WTC11 (cell line): ENCODE data around the gene HSD11B1L. TPM values are rescaled to one million over a fixed set of nuclear protein-coding genes. Genes with fewer than 3 reads are reported as not detected.

Source experiments
- ATAC-seq: fragments of 200-7000 bp; cut with Tn5 transposase; 2 replicates; pipeline ENCODE4 v1.10.0; 2021; ENCODE audit warnings: mild to moderate bottlenecking, moderate library complexity
- CTCF ChIA-PET: fragments of 300-600 bp; sonication (Branson Sonifier 250); formaldehyde crosslinking; loops from one replicate; lab custom pipeline; 2021; ENCODE audit warnings: antibody characterized with exemption; lab: Charles Lee
- POLR2A ChIA-PET: fragments of 350-600 bp; sonication (Branson Sonifier 250); formaldehyde crosslinking; loops from one replicate; lab custom pipeline; 2021; ENCODE audit warnings: antibody characterized with exemption; lab: Charles Lee
- DNase-seq: peaks from one replicate; pipeline ENCODE4 v3.0.0; 2021; ENCODE audit warnings: low spot score
- H3K27ac Mint-ChIP-seq: 2 replicates; pipeline ENCODE4 v1.8.0; 2021; ENCODE audit warnings: mixed read lengths
- H3K27me3 Mint-ChIP-seq: 2 replicates; pipeline ENCODE4 v1.8.0; 2021; ENCODE audit warnings: low read depth, mild to moderate bottlenecking, moderate library complexity, mixed read lengths
- H3K36me3 Mint-ChIP-seq: 2 replicates; pipeline ENCODE4 v1.8.0; 2021; ENCODE audit warnings: mixed read lengths
- H3K4me1 Mint-ChIP-seq: 2 replicates; pipeline ENCODE4 v1.8.0; 2022; ENCODE audit warnings: mixed read lengths
- H3K4me3 Mint-ChIP-seq: 2 replicates; pipeline ENCODE4 v1.8.0; 2021; ENCODE audit warnings: mild to moderate bottlenecking, moderate library complexity, mixed read lengths
- H3K9me3 Mint-ChIP-seq: 2 replicates; pipeline ENCODE4 v1.8.0; 2021; ENCODE audit warnings: mixed read lengths
- E2F1 ChIP-seq: sonication (generic); formaldehyde crosslinking; IDR thresholded peaks from 2 replicates; pipeline ENCODE4 v1.8.0; 2022; ENCODE audit warnings: mild to moderate bottlenecking, missing genetic modification reagents
- ELF4 ChIP-seq: sonication (generic); formaldehyde crosslinking; IDR thresholded peaks from 2 replicates; pipeline ENCODE4 v1.8.1; 2022; ENCODE audit warnings: low read depth, mild to moderate bottlenecking, moderate library complexity, missing genetic modification reagents
- ERG ChIP-seq: fragments of 250-450 bp; sonication (Bioruptor Pico); IDR thresholded peaks from 2 replicates; pipeline ENCODE4 v1.8.0; 2021; ENCODE audit warnings: mild to moderate bottlenecking
- ESRRA ChIP-seq: sonication (generic); formaldehyde crosslinking; IDR thresholded peaks from 2 replicates; pipeline ENCODE4 v1.8.1; 2022; ENCODE audit warnings: mild to moderate bottlenecking, missing genetic modification reagents, borderline replicate concordance
- FOXP1 ChIP-seq: sonication (generic); formaldehyde crosslinking; IDR thresholded peaks from 2 replicates; pipeline ENCODE4 v1.8.0; 2022; ENCODE audit warnings: missing genetic modification reagents, mild to moderate bottlenecking, moderate library complexity, borderline replicate concordance
- JAZF1 ChIP-seq: fragments of 250-450 bp; sonication (Bioruptor Pico); IDR thresholded peaks from 2 replicates; pipeline ENCODE4 v1.9.0; 2021; ENCODE audit warnings: moderate library complexity, mild to moderate bottlenecking, inconsistent platforms
- KAT7 ChIP-seq: sonication (generic); formaldehyde crosslinking; IDR thresholded peaks from 2 replicates; pipeline ENCODE4 v1.8.1; 2023; ENCODE audit warnings: missing genetic modification reagents, mild to moderate bottlenecking, borderline replicate concordance
- RORB ChIP-seq: fragments of 250-450 bp; sonication (Bioruptor Pico); IDR thresholded peaks from 2 replicates; pipeline ENCODE4 v1.9.0; 2021; ENCODE audit warnings: mild to moderate bottlenecking
- TEAD4 ChIP-seq: sonication (generic); formaldehyde crosslinking; IDR thresholded peaks from 2 replicates; pipeline ENCODE4 v1.8.0; 2022; ENCODE audit warnings: mild to moderate bottlenecking, missing genetic modification reagents
- TP53 ChIP-seq: sonication (generic); formaldehyde crosslinking; IDR thresholded peaks from 2 replicates; pipeline ENCODE4 v1.8.1; 2023; ENCODE audit warnings: mild to moderate bottlenecking, missing genetic modification reagents
- ZNF121 ChIP-seq: sonication (generic); formaldehyde crosslinking; IDR thresholded peaks from 2 replicates; pipeline ENCODE4 v1.8.0; 2023; ENCODE audit warnings: missing genetic modification reagents
- ZNF263 ChIP-seq: sonication (generic); formaldehyde crosslinking; IDR thresholded peaks from 2 replicates; pipeline ENCODE4 v1.8.1; 2022; ENCODE audit warnings: low read depth, mild to moderate bottlenecking, moderate library complexity, missing genetic modification reagents
- total RNA-seq: library from RNA; stranded (reverse); gene quantifications from 3 replicates; pipeline ENCODE4 v1.2.3, GENCODE V29; 2021
- TF ChIP-seq, protein P1 (sequence below): sonication (generic); formaldehyde crosslinking; IDR thresholded peaks from 2 replicates; pipeline ENCODE4 v1.8.0; 2022; ENCODE audit warnings: mild to moderate bottlenecking, missing genetic modification reagents
- TF ChIP-seq, protein P2 (sequence below): sonication (generic); formaldehyde crosslinking; IDR thresholded peaks from 2 replicates; pipeline ENCODE4 v1.8.1; 2023; ENCODE audit warnings: mild to moderate bottlenecking, missing genetic modification reagents, moderate library complexity

Gene HSD11B1L
- total RNA-seq, 1 experiment from 2014 or later, result 11.8 TPM

- Mint-ChIP-seq H3K27me3 (no peaks in the 10 kb centered on the region), H3K4me3 (no peak overlapping the region)
- ATAC-seq, result no peak
- no peak for TF ChIP-seq ZNF121 (CRISPR knock-in tag)
- TF ChIP-seq ESRRA (CRISPR knock-in tag), result 0 out of 2 replicates have a peak, but pooled peaks have one; percentile 23
- TF ChIP-seq, all 79 proteins: peak for 1
- ChIA-PET CTCF (interaction anchor here (1.1 to 1.6 kb wide), 2 partner anchors 9 to 24 kb away, joined by 3 to 9 read pairs; partner anchors contain the start of genes CATSPERD and LONP1), POLR2A (interaction anchor here (0.6 to 0.7 kb wide), 2 partner anchors 97 to 678 kb away, joined by 3 read pairs; no protein-coding TSS in a partner anchor)
- Mint-ChIP-seq H3K9me3 (no peaks in the 10 kb centered on the region), H3K4me1 (0 out of 2 replicates have a peak, but pooled peaks cover 3% of the 10 kb centered on the region), H3K36me3 (peaks cover 51% of the 10 kb centered on the region), H3K27ac (peak overlapping the region; percentile 45; the same call in 1 of the 2 replicates)
- no peak for DNase-seq
Observed at GRCh38 chr19:5696196-5697021, 15.6 kb downstream of the HSD11B1L start.

DNA sequence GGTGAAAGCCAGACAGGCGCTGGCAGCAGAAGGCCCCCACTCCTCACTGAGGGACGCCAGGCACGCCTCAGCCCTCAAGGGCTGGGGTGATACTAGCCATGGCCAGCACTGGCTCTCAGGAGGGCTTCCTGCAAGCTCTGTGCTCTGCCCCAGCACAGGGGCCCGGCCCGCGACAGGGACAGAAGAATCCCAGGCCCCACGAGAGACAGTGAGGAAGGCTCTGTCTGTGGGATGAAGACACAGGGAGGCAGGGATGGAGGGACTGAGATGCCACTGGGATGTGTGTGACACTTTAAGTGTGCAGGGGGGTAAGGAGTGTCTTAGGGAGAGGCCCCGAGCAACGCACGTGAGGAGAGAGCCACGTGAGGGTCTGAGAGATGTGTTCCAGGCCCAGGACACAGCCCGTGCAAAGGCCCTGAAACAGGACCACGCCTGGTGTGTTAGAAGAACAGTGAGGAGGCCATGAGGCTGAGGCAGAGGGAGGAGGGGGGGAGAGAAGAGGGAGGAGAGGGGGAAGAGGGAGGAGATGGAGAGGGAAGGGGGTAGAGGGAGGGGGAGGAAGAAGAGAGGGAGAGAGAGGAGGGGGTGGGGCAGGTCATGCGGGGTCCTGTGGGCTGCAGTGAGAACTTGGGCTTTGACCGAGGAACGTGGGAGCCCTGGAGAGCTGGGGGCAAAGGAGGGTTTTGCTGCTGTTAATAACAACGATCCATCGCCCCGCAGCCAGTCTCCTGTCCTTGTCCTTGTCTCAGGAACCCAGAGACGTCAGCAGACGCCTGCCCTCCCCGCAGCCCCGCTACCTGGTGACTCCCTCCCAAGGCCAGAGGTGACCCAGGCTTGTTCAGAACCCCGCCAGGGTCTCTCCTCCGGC, 16.4 kb downstream of the HSD11B1L start:
- ATAC-seq, result no peak
- Mint-ChIP-seq H3K36me3 (peaks cover 52% of the 10 kb centered on the region), H3K4me1 (0 out of 2 replicates have a peak, but pooled peaks cover 3% of the 10 kb centered on the region), H3K4me3 (no peak overlapping the region), H3K27ac (peak overlapping the region; percentile 32; the same call in 1 of the 2 replicates), H3K9me3 (no peaks in the 10 kb centered on the region), H3K27me3 (no peaks in the 10 kb centered on the region)
- CTCF ChIA-PET, result interaction anchor here (1.9 to 2.1 kb wide), 2 partner anchors 7 to 10 kb away, joined by 7 to 8 read pairs; partner anchors contain the start of gene RPL36
- TF ChIP-seq ERG (CRISPR knock-in tag) (no peak), ZNF121 (CRISPR knock-in tag) (0 out of 2 replicates have a peak, but pooled peaks have one; percentile 27)
- TF ChIP-seq, protein P1, sequence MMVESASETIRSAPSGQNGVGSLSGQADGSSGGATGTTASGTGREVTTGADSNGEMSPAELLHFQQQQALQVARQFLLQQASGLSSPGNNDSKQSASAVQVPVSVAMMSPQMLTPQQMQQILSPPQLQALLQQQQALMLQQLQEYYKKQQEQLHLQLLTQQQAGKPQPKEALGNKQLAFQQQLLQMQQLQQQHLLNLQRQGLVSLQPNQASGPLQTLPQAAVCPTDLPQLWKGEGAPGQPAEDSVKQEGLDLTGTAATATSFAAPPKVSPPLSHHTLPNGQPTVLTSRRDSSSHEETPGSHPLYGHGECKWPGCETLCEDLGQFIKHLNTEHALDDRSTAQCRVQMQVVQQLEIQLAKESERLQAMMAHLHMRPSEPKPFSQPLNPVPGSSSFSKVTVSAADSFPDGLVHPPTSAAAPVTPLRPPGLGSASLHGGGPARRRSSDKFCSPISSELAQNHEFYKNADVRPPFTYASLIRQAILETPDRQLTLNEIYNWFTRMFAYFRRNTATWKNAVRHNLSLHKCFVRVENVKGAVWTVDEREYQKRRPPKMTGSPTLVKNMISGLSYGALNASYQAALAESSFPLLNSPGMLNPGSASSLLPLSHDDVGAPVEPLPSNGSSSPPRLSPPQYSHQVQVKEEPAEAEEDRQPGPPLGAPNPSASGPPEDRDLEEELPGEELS (CRISPR knock-in tag), result no peak
- DNase-seq, result no peak
- POLR2A ChIA-PET, result no interaction called here

- ChIA-PET CTCF (interaction anchor here (1.9 to 2.1 kb wide), 2 partner anchors 8 to 11 kb away, joined by 7 to 8 read pairs; partner anchors contain the start of gene RPL36), POLR2A (no interaction called here)
- Mint-ChIP-seq H3K36me3 (peaks cover 50% of the 10 kb centered on the region), H3K27me3 (no peaks in the 10 kb centered on the region), H3K4me1 (no peaks in the 10 kb centered on the region), H3K9me3 (peaks cover under 1% of the 10 kb centered on the region; the same call in 1 of the 2 replicates), H3K4me3 (no peak overlapping the region), H3K27ac (no peak overlapping the region)
- ATAC-seq (no peak), DNase-seq (no peak)
- TF ChIP-seq TEAD4 (CRISPR knock-in tag) (no peak), ELF4 (no peak), FOXP1 (no peak), TP53 (CRISPR knock-in tag) (no peak), KAT7 (CRISPR knock-in tag) (no peak), JAZF1 (CRISPR knock-in tag) (no peak), RORB (CRISPR knock-in tag) (no peak), ZNF263 (no peak), E2F1 (CRISPR knock-in tag) (no peak)
- TF ChIP-seq, protein P2, sequence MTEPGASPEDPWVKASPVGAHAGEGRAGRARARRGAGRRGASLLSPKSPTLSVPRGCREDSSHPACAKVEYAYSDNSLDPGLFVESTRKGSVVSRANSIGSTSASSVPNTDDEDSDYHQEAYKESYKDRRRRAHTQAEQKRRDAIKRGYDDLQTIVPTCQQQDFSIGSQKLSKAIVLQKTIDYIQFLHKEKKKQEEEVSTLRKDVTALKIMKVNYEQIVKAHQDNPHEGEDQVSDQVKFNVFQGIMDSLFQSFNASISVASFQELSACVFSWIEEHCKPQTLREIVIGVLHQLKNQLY (CRISPR knock-in tag), result no peak
Observed at GRCh38 chr19:5697890-5698634, 17.2 kb downstream of the HSD11B1L start.
